Measurements from ENCODE around the gene WDR1. TPM values are rescaled to one million over a fixed set of nuclear protein-coding genes. Genes with fewer than 3 reads are reported as not detected.

The WDR1 gene
- total and polyA plus RNA-seq, 2 of the 13 experiments (the other 11 are each of a cell fraction or from before 2014, with no cell fraction given) = 106 to 198 TPM

GRCh38 chr4:10123227-10124101 is 6.9 kb upstream of the WDR1 start (continued):
- TF ChIP-seq, protein P1, sequence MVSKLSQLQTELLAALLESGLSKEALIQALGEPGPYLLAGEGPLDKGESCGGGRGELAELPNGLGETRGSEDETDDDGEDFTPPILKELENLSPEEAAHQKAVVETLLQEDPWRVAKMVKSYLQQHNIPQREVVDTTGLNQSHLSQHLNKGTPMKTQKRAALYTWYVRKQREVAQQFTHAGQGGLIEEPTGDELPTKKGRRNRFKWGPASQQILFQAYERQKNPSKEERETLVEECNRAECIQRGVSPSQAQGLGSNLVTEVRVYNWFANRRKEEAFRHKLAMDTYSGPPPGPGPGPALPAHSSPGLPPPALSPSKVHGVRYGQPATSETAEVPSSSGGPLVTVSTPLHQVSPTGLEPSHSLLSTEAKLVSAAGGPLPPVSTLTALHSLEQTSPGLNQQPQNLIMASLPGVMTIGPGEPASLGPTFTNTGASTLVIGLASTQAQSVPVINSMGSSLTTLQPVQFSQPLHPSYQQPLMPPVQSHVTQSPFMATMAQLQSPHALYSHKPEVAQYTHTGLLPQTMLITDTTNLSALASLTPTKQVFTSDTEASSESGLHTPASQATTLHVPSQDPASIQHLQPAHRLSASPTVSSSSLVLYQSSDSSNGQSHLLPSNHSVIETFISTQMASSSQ (IDR thresholded peaks at IDR 0.05; ENCODE audit: low read depth) = 0 out of 2 replicates have a peak, but pooled peaks have one; percentile 14
- TF ChIP-seq, protein P1 (CRISPR knock-in tag; IDR thresholded peaks at IDR 0.05; ENCODE audit: borderline replicate concordance) = no peak
- TF ChIP-seq SMAD1 (CRISPR knock-in tag; IDR thresholded peaks at IDR 0.05; ENCODE audit: borderline replicate concordance, low read depth) (no peak), HOXA7 (CRISPR knock-in tag; IDR thresholded peaks at IDR 0.05) (no peak), MTA3 (CRISPR knock-in tag; IDR thresholded peaks at IDR 0.05) (no peak), MBNL3 (CRISPR knock-in tag; conservative IDR thresholded peaks at IDR 0.05) (no peak), ZFP82 (CRISPR knock-in tag; IDR thresholded peaks at IDR 0.05; ENCODE audit: borderline replicate concordance) (no peak), IKZF1 (IDR thresholded peaks at IDR 0.05) (no peak), RAD51 (IDR thresholded peaks at IDR 0.05; ENCODE audit: borderline replicate concordance) (no peak), RBM22 (optimal IDR thresholded peaks at IDR 0.05; ENCODE audit: low read length) (no peak), ZNF737 (CRISPR knock-in tag; IDR thresholded peaks at IDR 0.05; ENCODE audit: borderline replicate concordance) (no peak), E2F2 (CRISPR knock-in tag; IDR thresholded peaks at IDR 0.05; ENCODE audit: borderline replicate concordance) (no peak), DR1 (CRISPR knock-in tag; IDR thresholded peaks at IDR 0.05) (no peak), MEIS2 (CRISPR knock-in tag; IDR thresholded peaks at IDR 0.05) (peak; percentile 75; the same call in 1 of the 2 replicates), ZFP37 (CRISPR knock-in tag; IDR thresholded peaks at IDR 0.05; ENCODE audit: borderline replicate concordance) (no peak), GABPA (IDR thresholded peaks at IDR 0.05; ENCODE audit: low read depth, low read length) (no peak), GABPA (CRISPR knock-in tag; IDR thresholded peaks at IDR 0.05; ENCODE audit: low read depth) (peak; percentile 38; the same call in 1 of the 2 replicates), HDAC6 (IDR thresholded peaks at IDR 0.05; ENCODE audit: low read depth, low read length) (no peak), RBM39 (IDR thresholded peaks at IDR 0.05; ENCODE audit: low read depth, low read length, poor library complexity, severe bottlenecking) (no peak), ZNF17 (CRISPR knock-in tag; IDR thresholded peaks at IDR 0.05) (no peak)
- TF ChIP-seq, protein P2, sequence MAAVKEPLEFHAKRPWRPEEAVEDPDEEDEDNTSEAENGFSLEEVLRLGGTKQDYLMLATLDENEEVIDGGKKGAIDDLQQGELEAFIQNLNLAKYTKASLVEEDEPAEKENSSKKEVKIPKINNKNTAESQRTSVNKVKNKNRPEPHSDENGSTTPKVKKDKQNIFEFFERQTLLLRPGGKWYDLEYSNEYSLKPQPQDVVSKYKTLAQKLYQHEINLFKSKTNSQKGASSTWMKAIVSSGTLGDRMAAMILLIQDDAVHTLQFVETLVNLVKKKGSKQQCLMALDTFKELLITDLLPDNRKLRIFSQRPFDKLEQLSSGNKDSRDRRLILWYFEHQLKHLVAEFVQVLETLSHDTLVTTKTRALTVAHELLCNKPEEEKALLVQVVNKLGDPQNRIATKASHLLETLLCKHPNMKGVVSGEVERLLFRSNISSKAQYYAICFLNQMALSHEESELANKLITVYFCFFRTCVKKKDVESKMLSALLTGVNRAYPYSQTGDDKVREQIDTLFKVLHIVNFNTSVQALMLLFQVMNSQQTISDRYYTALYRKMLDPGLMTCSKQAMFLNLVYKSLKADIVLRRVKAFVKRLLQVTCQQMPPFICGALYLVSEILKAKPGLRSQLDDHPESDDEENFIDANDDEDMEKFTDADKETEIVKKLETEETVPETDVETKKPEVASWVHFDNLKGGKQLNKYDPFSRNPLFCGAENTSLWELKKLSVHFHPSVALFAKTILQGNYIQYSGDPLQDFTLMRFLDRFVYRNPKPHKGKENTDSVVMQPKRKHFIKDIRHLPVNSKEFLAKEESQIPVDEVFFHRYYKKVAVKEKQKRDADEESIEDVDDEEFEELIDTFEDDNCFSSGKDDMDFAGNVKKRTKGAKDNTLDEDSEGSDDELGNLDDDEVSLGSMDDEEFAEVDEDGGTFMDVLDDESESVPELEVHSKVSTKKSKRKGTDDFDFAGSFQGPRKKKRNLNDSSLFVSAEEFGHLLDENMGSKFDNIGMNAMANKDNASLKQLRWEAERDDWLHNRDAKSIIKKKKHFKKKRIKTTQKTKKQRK (IDR thresholded peaks at IDR 0.05; ENCODE audit: low read length) = no peak
